GM12875 (cell line): ENCODE data around the gene ING5.
"Not testable (repeated sequence)": the region's sequence is repeated elsewhere in the genome, so short reads cannot be mapped to it uniquely, and the experiment has no call there.

ENCODE experiments used
- H3K4me3 ChIP-seq: one replicate; pipeline ENCODE4 v1.5.1; 2011; ENCODE audit warnings: low read depth, low read length, control low read depth
- CTCF ChIP-seq: IDR thresholded peaks from 2 replicates; pipeline ENCODE4 v1.5.1; 2011; ENCODE audit warnings: low read depth, mild to moderate bottlenecking, control low read depth, inconsistent platforms, low read length, moderate library complexity, borderline replicate concordance; ENCODE audit not compliant: insufficient read depth

The ING5 gene

GRCh38 chr2:241656190-241656741, 45.6 kb upstream of the ING5 start:
- TF ChIP-seq CTCF = no peak
- no peak overlapping the region for H3K4me3 ChIP-seq

DNA sequence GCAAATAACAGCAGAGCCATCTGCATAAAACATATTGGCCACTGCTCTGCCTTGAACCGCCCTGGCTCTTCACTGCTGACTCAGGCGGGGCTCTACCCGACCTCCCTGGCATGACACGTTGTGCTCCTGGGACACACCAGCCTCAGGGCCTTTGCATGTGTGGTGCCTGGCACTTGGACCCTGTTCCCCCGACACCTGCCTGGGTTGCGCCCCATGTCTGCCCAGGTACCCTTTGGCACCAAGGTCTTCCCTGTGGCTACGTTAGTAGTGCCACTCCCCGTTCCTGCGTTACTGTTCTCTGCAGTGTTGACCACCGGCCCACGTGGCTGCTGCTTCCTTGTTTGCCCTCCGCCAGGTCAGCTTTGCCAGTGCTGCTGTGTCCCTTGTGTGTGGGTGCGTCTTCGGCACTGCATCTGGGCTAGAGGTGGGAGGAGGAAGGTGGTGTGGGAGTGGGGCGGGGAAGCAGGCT, 44.0 kb upstream of the ING5 start:
- no peak overlapping the region for H3K4me3 ChIP-seq
- no peak for TF ChIP-seq CTCF

- TF ChIP-seq CTCF = no peak
- H3K4me3 ChIP-seq = no peak overlapping the region
Observed at GRCh38 chr2:241658296-241658695, 43.5 kb upstream of the ING5 start.

- peak; percentile 58; the same call in 1 of the 2 replicates for TF ChIP-seq CTCF
- no peak overlapping the region for H3K4me3 ChIP-seq
Observed at GRCh38 chr2:241659150-241659739, 42.6 kb upstream of the ING5 start.

DNA sequence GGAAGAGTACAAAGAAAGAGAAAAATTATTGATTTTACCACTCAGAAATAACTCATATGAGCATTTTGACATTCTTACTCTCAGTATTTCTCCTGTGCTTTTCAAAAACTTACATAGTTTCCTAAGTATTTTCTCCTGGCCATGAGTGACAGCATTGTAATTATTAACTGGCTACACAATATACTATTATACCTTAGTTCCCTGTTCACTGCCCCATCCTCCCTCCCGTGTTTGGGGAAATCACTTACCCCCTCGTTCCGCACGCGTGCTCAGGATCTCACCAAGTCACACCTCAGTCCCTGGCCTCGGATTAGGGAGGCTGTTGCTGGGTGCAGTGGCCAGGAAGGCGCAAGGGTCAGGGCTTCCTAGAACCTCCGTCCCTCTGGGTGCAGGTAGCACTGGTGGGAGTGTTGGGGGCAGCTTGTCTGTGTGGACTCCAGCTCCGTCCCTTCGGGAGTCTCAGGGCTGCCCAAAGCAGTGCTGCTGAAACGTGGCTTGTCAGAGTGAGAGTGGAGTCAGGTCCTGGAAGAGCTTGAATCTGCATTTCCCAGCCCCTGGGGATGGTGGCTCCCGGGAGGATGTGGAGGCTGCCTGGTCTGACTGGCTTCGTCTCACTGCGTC, 41.1 kb upstream of the ING5 start:
- H3K4me3 ChIP-seq = no peak overlapping the region
- no peak for TF ChIP-seq CTCF

GRCh38 chr2:241662731-241663130, 39.1 kb upstream of the ING5 start:
- not testable (repeated sequence) for H3K4me3 ChIP-seq

DNA sequence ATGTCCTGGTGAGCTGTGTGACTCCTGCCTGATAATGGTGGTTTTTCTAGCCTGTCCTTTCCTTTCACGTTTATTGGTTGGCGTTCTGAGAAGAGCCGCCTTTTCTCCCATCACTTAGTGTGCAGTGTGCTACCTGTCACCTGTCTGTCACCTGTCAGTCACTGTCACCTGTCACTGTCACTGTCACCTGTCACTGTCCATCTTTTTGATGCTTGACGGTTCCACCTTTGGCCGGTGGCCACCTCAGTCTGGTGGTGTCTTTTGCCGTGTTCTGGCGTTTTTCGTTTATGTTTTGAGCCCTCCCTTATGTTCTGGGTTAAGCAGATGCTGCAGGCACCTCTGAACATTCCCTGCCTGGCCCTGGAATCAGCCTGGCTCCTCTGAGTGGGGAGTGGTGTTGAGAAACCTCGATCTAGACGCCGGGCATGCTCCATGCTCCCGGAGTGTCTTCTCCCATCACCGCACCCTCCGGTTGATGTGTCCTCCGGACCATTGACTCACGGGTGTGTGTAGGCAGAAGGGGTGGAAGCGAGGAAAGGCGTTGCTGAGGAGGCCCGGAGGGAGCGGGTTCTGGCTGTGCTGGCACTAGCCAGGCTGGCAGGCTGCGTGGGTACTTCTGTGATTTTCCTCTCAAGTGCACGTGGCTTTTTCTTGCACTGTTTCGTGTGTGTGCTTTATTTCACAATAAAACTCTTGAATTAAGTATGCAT, 36.0 kb upstream of the ING5 start:
- no peak for TF ChIP-seq CTCF
- H3K4me3 ChIP-seq = no peak overlapping the region
